Uterus (tissue), 2 donors: ENCODE data around the gene TMED8.

Source experiments
- POLR2A ChIP-seq, 2 donors: fragments of 450-650 bp; IDR thresholded peaks; one replicate each; pipeline ENCODE4 v1.6.1; 2016; ENCODE audit warnings: antibody characterized with exemption in 2 of 2, mild to moderate bottlenecking in 1 of 2, moderate library complexity in 1 of 2
- TF ChIP-seq, protein P1 (sequence below), 4 experiments: fragments of 200-600 bp in 2 of 4; fragments of 450-650 bp in 2 of 4; sonication (generic) in 2 of 4; IDR thresholded peaks; one replicate each; pipeline ENCODE4 v1.5.1; 2016 to 2019; ENCODE audit warnings: antibody characterized with exemption in 4 of 4, mild to moderate bottlenecking in 2 of 4, moderate library complexity in 1 of 4

DNA sequence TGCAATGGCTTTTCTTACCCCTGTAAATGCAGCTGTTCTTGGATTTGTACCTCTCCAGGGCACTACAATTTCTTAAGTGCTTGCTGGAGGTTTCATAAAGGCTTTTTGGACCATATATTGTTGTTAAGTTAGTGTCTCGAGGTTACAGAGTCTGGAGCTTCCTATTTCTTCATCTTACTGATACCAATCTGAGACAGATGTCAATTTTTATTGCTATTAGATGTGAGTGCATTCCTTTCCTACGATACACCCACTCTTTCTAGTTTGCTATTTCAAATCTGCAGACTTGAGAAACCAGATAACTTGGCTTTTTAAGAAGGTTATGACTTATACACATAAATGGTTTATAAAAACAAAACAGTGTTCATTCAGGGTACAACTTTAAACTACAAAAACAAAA is 44.3 kb upstream of the TMED8 start:
- TF ChIP-seq, protein P1, sequence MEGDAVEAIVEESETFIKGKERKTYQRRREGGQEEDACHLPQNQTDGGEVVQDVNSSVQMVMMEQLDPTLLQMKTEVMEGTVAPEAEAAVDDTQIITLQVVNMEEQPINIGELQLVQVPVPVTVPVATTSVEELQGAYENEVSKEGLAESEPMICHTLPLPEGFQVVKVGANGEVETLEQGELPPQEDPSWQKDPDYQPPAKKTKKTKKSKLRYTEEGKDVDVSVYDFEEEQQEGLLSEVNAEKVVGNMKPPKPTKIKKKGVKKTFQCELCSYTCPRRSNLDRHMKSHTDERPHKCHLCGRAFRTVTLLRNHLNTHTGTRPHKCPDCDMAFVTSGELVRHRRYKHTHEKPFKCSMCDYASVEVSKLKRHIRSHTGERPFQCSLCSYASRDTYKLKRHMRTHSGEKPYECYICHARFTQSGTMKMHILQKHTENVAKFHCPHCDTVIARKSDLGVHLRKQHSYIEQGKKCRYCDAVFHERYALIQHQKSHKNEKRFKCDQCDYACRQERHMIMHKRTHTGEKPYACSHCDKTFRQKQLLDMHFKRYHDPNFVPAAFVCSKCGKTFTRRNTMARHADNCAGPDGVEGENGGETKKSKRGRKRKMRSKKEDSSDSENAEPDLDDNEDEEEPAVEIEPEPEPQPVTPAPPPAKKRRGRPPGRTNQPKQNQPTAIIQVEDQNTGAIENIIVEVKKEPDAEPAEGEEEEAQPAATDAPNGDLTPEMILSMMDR (IDR thresholded peaks at IDR 0.05) = no peak
- no peak for TF ChIP-seq POLR2A (IDR thresholded peaks at IDR 0.05)
